Measurements from ENCODE around the gene HTN1.

DNA sequence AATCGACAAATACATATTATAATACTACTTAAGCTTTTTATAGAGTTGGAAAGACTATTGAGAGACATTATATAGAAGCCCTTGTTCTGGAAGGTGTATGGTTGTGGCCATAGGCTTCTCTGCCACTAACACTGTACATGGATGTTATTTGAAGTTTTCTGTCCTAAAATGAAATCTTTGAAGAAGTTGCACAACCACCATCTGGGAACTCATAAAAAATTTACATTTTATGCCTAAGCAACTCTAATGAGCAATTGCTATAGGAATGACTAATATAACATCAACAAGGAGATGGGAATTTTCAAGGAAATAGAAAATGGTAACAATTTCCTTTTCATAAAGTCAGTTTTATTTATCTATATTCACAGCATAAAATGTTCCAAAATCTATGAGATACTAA is 7.4 kb downstream of the HTN1 start:
- TF ChIP-seq, protein P1, sequence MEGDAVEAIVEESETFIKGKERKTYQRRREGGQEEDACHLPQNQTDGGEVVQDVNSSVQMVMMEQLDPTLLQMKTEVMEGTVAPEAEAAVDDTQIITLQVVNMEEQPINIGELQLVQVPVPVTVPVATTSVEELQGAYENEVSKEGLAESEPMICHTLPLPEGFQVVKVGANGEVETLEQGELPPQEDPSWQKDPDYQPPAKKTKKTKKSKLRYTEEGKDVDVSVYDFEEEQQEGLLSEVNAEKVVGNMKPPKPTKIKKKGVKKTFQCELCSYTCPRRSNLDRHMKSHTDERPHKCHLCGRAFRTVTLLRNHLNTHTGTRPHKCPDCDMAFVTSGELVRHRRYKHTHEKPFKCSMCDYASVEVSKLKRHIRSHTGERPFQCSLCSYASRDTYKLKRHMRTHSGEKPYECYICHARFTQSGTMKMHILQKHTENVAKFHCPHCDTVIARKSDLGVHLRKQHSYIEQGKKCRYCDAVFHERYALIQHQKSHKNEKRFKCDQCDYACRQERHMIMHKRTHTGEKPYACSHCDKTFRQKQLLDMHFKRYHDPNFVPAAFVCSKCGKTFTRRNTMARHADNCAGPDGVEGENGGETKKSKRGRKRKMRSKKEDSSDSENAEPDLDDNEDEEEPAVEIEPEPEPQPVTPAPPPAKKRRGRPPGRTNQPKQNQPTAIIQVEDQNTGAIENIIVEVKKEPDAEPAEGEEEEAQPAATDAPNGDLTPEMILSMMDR (IDR thresholded peaks at IDR 0.05) = no peak
- TF ChIP-seq POLR2A (IDR thresholded peaks at IDR 0.05) = no peak

All from sigmoid colon (tissue), 3 donors.